Measurements from ENCODE around the gene ACVR1C.

The ACVR1C gene

GRCh38 chr2:157628477-157629415 is at the start of gene ACVR1C:
ACVR1C (minus strand) TSS chr2:157628864; CDS start chr2:157628644, 220 bp downstream.
- DNase-seq, result peak; percentile 89

GRCh38 chr2:157677941-157678340 is 49.3 kb upstream of the ACVR1C start:
- DNase-seq, result no peak

- no peak for DNase-seq
Measured at GRCh38 chr2:157672129-157672528, 43.5 kb upstream of the ACVR1C start.

- DNase-seq, result no peak
Measured at GRCh38 chr2:157662401-157662800, 33.7 kb upstream of the ACVR1C start.

- no peak for DNase-seq
Measured at GRCh38 chr2:157661776-157662175, 33.1 kb upstream of the ACVR1C start.

- no peak for DNase-seq
Measured at GRCh38 chr2:157657858-157658257, 29.2 kb upstream of the ACVR1C start.

GRCh38 chr2:157657101-157657500 is 28.4 kb upstream of the ACVR1C start:
- no peak for DNase-seq

GRCh38 chr2:157644776-157645175 is 16.1 kb upstream of the ACVR1C start:
- no peak for DNase-seq

GRCh38 chr2:157631861-157632260 is 3.2 kb upstream of the ACVR1C start:
- DNase-seq, result no peak

GRCh38 chr2:157627594-157628476 is 829 bp downstream of the ACVR1C start:
- DNase-seq, result peak; percentile 36

- no peak for DNase-seq
Measured at GRCh38 chr2:157625296-157625695, 3.4 kb downstream of the ACVR1C start.

- DNase-seq, result no peak
Measured at GRCh38 chr2:157620956-157621355, 7.7 kb downstream of the ACVR1C start.

GRCh38 chr2:157611726-157612125 is 16.9 kb downstream of the ACVR1C start:
- DNase-seq, result no peak

- DNase-seq, result no peak
Measured at GRCh38 chr2:157611110-157611509, 17.6 kb downstream of the ACVR1C start.

- DNase-seq, result no peak
Measured at GRCh38 chr2:157606534-157606933, 22.1 kb downstream of the ACVR1C start.

GRCh38 chr2:157603198-157603597 is 25.5 kb downstream of the ACVR1C start:
- peak; percentile 41 for DNase-seq

- DNase-seq, result no peak
Measured at GRCh38 chr2:157601807-157602206, 26.9 kb downstream of the ACVR1C start.

GRCh38 chr2:157596992-157597681 is 31.5 kb downstream of the ACVR1C start:
- no peak for DNase-seq

- no peak for DNase-seq
Measured at GRCh38 chr2:157593411-157593810, 35.3 kb downstream of the ACVR1C start.

- DNase-seq, result no peak
Measured at GRCh38 chr2:157592948-157593347, 35.7 kb downstream of the ACVR1C start.

GRCh38 chr2:157592374-157592773 is 36.3 kb downstream of the ACVR1C start:
- DNase-seq, result no peak

- DNase-seq, result peak; percentile 79
Measured at GRCh38 chr2:157587576-157587975, 41.1 kb downstream of the ACVR1C start.

- DNase-seq, result no peak
Measured at GRCh38 chr2:157574165-157574564, 54.5 kb downstream of the ACVR1C start.

Data from NCI-H146 (cell line).